Hepatic stellate cell (primary cell): ENCODE measurements around the gene METRN.

Experiments used
- DNase-seq: peaks from one replicate; pipeline ENCODE4 v3.0.0; 2011; ENCODE audit warnings: low spot score

METRN gene

DNA sequence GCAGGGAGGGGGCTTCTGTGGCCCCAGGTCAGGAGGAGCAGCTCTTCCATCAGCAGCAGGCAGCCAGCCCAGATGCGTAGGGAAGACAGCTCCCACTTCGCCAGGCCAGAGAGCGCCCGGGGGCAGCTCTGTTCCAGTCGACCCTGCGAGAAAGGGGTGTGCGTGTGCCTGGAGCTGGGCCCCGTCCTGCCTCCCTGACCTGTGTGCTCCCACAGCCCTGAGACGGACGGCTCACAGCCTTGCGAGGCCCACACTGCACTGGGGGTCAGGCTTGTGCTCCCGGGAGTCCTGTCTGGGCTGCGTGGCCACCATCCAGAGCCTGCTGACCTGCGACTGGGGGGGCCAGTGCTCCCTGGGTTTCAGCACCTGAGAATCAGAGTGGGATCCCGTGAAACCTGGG lies 45.1 kb downstream of the METRN start:
- DNase-seq, result no peak

DNA sequence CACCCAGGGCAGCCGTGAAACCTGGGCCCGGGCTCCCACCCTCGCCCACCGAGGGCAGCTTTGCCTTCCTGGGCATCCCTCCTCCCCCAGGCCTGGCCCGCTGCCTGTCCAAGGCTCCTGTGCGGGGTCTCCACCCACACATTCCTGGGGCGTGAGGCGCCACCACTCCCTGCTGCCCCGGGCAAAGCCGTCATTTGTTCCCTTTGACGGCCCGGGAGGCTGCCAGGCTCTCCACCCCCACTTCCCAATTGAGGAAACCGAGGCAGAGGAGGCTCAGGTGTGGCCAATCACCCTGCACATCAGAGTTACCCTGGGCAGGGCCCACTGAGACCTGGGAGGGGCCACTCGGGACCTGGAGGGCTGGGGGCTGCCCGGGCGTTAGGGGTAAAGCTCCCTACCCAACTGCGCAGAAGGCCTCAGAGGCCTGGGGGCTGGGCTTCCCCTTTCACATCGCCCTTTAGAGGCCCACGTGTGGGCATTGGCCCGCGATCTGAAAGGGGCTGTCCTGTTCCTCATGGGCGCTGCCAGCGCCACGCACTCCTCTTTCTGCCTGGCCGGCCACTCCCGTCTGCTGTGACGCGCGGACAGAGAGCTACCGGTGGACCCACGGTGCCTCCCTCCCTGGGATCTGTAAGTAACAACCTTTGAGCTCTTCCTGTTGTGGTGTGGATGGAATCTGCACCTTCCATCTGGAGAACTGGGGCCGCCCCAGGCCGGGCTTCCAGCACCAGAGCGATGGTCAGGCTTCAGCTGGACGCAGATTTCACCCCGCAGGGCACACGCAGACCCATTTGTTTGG lies 45.8 kb downstream of the METRN start, which contains the start of gene MSLN:
MSLN (plus strand) TSS at position 190 of the 799 bp plus-strand sequence. CDS start 1,947 bp downstream, outside the sequence.
- no peak for DNase-seq

DNA sequence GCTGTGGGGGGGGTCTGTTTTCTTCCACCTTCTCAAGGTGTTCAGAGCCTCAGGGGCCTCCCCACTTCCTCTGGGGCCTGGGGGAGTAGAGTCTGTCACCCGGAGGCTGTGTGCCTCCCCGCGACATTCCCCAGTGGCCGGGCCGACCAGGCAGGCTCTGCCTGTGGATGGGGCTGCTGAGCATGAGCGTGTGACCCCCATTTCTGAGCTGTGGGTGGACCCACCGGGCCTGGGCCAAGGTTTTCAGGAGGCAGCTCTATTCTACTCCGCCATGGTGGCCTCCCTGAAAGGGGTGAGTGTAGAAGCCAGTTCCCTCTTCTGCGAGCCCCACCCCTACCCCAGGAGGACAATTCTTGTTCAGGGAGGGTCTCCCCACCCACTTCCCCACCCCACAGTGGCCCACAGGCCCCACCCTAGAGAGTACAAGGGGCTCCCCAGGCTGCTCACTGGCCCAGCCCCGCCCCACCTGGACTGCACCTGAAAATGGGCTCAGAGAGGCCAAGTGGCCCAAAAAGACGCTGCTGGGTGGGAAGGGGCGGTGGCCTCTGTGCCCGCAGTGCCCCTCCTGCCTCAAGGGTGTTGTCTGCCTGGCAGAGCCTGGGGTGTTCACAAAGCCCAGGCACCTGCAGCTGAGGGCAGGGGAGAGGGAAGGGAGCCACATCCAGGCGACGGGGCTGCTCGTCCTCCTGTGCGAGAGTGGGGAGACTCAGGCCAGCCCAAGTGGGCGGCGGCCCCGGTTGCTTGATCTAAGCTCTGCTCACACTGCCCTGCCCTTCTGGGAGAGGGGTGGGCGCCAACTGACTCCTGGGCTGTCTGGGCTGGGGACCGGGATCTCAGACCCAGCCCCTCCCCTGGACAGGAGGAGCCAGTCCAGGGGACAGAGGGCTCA lies 47.0 kb downstream of the METRN start:
- DNase-seq, result no peak

DNA sequence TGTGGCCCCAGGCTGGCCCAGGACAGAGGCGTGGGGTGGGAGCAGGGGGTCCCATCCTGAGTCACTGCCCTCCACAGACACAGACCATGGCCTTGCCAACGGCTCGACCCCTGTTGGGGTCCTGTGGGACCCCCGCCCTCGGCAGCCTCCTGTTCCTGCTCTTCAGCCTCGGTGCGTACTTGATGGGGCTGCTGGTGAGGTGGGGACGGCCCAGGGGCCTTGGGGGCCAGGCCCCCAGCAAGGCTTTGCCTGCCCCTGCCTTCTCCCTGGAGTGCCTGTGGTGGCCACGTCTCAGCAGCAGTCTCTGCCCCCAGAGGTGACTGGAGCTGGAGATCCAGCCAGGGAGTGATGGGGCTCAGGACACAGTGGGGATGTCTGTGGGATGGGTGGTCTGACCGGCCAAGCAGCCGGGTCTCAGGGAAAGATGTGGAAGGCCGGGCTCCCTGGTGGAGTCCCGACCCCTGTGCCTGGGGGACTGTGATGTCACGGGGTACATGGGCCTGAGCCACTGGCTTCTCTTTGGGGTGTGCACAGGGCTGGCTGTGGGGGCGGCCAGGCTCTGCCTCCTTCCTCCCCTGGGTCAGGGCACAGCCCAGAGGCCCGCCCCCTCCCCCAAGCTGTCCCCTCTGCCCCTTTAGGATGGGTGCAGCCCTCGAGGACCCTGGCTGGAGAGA lies 47.8 kb downstream of the METRN start:
- DNase-seq, result no peak

- no peak for DNase-seq
Observed at GRCh38 chr16:763369-764183, 48.7 kb downstream of the METRN start.

DNA sequence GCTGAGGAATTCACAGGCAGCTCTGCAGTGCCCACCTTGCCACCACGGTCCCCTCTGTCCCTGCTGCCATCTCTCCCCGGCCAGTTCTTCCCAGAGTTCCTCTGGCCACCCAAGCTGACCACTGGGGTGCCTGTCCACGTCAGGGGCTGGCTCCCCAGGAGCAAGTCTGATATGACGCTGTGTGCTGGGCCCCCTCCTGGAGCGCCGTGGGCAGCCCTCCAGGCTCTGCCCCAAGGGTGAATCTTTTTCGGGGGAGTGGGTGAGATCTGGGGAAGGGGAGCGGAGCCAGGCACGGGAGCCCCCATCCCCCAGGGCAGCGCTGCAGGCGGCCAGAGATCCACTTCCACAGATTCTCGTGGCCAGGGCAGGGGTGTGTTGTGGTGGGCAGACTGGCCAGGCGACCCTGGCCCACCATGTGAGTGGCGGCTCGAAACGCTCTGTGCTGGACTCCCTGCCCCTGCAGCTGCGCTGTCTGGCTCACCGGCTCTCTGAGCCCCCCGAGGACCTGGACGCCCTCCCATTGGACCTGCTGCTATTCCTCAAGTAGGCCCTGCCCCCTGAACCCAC lies 49.3 kb downstream of the METRN start:
- no peak for DNase-seq

- no peak for DNase-seq
Observed at GRCh38 chr16:764848-765487, 50.0 kb downstream of the METRN start.

DNA sequence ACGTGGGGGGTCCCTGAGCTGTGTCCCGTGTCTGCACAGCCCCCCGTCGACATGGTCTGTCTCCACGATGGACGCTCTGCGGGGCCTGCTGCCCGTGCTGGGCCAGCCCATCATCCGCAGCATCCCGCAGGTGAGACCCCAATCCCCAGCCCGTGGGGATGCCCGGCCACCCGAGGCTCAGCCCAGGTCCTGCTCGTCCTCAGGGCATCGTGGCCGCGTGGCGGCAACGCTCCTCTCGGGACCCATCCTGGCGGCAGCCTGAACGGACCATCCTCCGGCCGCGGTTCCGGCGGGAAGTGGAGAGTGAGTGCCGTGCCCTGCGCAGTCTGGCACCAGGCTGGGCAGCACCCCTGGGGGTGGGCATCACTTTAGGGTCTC lies 50.6 kb downstream of the METRN start:
- DNase-seq, result no peak

DNA sequence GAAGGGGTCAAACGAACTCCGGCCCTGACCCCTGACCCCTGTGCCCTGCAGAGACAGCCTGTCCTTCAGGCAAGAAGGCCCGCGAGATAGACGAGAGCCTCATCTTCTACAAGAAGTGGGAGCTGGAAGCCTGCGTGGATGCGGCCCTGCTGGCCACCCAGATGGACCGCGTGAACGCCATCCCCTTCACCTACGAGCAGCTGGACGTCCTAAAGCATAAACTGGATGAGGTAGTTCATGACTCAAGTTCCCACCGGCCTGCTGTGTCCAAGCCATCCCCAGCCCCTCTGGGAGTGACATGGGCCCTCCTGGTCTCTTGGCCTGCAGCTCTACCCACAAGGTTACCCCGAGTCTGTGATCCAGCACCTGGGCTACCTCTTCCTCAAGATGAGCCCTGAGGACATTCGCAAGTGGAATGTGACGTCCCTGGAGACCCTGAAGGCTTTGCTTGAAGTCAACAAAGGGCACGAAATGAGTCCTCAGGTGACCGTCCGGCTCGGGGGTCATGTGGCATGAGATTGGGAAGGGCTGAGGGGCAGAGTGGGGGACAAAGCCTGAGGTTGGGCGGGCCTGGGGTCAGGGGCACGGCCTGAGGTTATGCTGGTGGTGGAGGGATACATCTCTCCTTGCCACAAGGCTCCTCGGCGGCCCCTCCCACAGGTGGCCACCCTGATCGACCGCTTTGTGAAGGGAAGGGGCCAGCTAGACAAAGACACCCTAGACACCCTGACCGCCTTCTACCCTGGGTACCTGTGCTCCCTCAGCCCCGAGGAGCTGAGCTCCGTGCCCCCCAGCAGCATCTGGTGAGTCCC lies 51.3 kb downstream of the METRN start:
- no peak for DNase-seq

GRCh38 chr16:766820-767640 lies 52.1 kb downstream of the METRN start:
- DNase-seq, result no peak

- DNase-seq, result no peak
Observed at GRCh38 chr16:767743-768235, 52.9 kb downstream of the METRN start.

- no peak for DNase-seq
Observed at GRCh38 chr16:768428-768827, 53.5 kb downstream of the METRN start.
